Ovary (tissue), 9 donors: ENCODE results near the gene GATAD2A. TPM values are rescaled to one million over a fixed set of nuclear protein-coding genes. Genes with fewer than 3 reads are reported as not detected.
A peak's percentile ranks its signal among the peaks of the same experiment; 100 is the strongest.
"Not testable (repeated sequence)": the region's sequence is repeated elsewhere in the genome, so short reads cannot be mapped to it uniquely, and the experiment has no call there.

Experiments used
- DNase-seq, 5 donors: peaks; one replicate each; pipeline ENCODE4 v3.0.0-alpha.2; 2019 to 2020
- H3K27ac ChIP-seq, 2 donors: fragments of 200-600 bp; one replicate each; pipeline versions ENCODE4 v1.5.1 to v1.8.0; 2019 to 2022
- H3K27me3 ChIP-seq: fragments of 200-600 bp; one replicate; pipeline ENCODE4 v1.8.0; 2022
- H3K36me3 ChIP-seq: fragments of 200-600 bp; sonication (generic); one replicate; pipeline ENCODE4 v1.5.1; 2019
- H3K4me1 ChIP-seq: one replicate; pipeline ENCODE4 v1.8.1; 2013; ENCODE audit warnings: mild to moderate bottlenecking, moderate library complexity; ENCODE audit not compliant: insufficient read depth
- H3K4me3 ChIP-seq: fragments of 200-600 bp; sonication (generic); one replicate; pipeline ENCODE4 v1.5.1; 2017
- H3K9me3 ChIP-seq, 2 donors: fragments of 200-600 bp in 1 of 2; sonication (generic) in 1 of 2; one replicate each; pipeline versions ENCODE4 v1.5.1 to v1.8.1; 2013 to 2019; ENCODE audit warnings: mild to moderate bottlenecking in 1 of 2, moderate library complexity in 1 of 2
- EP300 ChIP-seq: sonication (generic); formaldehyde crosslinking; IDR thresholded peaks from one replicate; pipeline ENCODE4 v1.6.1; 2017; ENCODE audit warnings: antibody characterized with exemption
- POLR2A ChIP-seq: fragments of 450-650 bp; IDR thresholded peaks from one replicate; pipeline ENCODE4 v1.6.1; 2017; ENCODE audit warnings: antibody characterized with exemption, mild to moderate bottlenecking, moderate library complexity
- WGBS, 3 donors: extraction: QIAGEN DNeasy Blood & Tissue Kit in 1 of 3; methylation state at CpG; one replicate each; pipeline versions ENCODE4 v1.1.5 to v1.1.7; 2013 to 2017; 5-methylcytosine and 5-hydroxymethylcytosine counted together
- intact Hi-C, 4 donors: fragments of 100-400 bp; cut with DNase I; formaldehyde crosslinking; loops; one replicate each; pipeline versions ENCODE4 v1.11.0 to v1.15.1; 2022 to 2023
- polyA plus RNA-seq, 2 donors: library from polyadenylated mRNA; stranded (reverse); fragments of 200-250 nt in 1 of 2; fragments of 350-450 nt in 1 of 2; fragmentation: Illumina TruSeq in 1 of 2; extraction: RNeasy Lipid Tissue Mini Kit (QIAGEN cat#74804) in 1 of 2; gene quantifications; one replicate each; pipeline ENCODE4 v1.2.3, GENCODE V29; 2013 to 2014
- total RNA-seq, 7 donors: library from RNA; depleted of rRNA in 2 of 7; stranded (reverse); fragments of >200 nt in 2 of 7; fragmentation: NEBNext Ultra II Directional in 3 of 7; extraction: Animal tissue kit (Norgen Biotek cat#: 25700) in 3 of 7; gene quantifications; one replicate each; pipeline versions ENCODE4 v1.1.0 to v1.2.4, GENCODE V29; 2016 to 2023
- TF ChIP-seq, protein P1 (sequence below), 3 donors: fragments of 450-650 bp in 2 of 3; fragments of 200-600 bp in 1 of 3; IDR thresholded peaks; one replicate each; pipeline versions ENCODE4 v1.5.1 to v1.8.0; 2016 to 2022; ENCODE audit warnings: antibody characterized with exemption in 3 of 3, mild to moderate bottlenecking in 1 of 3
- donor health status: DM: no; HTN: no; CAD: no; lungs with moderate emphysema.
- donor health status: DM: no; HTN: no; CAD: no.
- donor health status: Bipolar disorder and iron deficiency.
- donor health status: DM: yes; HTN: yes; CAD: no.
- donor health status: DM: no; HTN: no; CAD: no.
- donor health status: DM: yes; HTN: yes; CAD: no.

The GATAD2A gene
- total and polyA plus RNA-seq, 9 donors: 10.7 to 83.0 (median 52.2) TPM

DNA sequence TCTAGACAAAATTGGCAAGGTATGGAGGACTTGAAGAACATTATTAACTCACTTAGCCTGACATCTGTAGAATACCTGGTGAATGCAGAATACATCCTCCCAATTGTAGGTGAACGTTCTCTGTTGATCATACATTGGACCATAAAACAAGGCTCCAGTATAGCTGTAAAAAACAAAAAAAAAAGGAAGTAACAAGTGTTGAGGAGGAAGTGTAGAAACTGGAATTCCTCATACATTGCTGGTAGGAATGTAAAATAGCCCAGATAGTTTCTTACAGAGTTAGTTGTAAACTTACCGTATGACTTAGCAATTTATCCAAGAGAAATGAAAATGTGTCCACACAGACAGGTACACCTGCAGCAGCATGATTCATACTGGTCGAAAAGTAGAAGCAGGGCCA lies 65.1 kb downstream of the GATAD2A start:
- Histone ChIP-seq H3K36me3 (no peaks in the 10 kb centered on the region), H3K27me3 (no peaks in the 10 kb centered on the region), H3K4me1 (peaks cover 12% of the 10 kb centered on the region), H3K4me3 (no peak overlapping the region), H3K9me3 (no peaks in the 10 kb centered on the region), H3K27ac (no peak overlapping the region)
- TF ChIP-seq, protein P1, sequence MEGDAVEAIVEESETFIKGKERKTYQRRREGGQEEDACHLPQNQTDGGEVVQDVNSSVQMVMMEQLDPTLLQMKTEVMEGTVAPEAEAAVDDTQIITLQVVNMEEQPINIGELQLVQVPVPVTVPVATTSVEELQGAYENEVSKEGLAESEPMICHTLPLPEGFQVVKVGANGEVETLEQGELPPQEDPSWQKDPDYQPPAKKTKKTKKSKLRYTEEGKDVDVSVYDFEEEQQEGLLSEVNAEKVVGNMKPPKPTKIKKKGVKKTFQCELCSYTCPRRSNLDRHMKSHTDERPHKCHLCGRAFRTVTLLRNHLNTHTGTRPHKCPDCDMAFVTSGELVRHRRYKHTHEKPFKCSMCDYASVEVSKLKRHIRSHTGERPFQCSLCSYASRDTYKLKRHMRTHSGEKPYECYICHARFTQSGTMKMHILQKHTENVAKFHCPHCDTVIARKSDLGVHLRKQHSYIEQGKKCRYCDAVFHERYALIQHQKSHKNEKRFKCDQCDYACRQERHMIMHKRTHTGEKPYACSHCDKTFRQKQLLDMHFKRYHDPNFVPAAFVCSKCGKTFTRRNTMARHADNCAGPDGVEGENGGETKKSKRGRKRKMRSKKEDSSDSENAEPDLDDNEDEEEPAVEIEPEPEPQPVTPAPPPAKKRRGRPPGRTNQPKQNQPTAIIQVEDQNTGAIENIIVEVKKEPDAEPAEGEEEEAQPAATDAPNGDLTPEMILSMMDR (IDR thresholded peaks at IDR 0.05): no peak
- TF ChIP-seq POLR2A (no peak), EP300 (no peak)
- intact Hi-C loops: no loop called here
- DNase-seq: no peak
- 98% methylated on average over 3 of the region's 3 CpGs for WGBS, 3 donors

- Histone ChIP-seq H3K4me3 (no peak overlapping the region), H3K4me1 (peaks cover 12% of the 10 kb centered on the region), H3K27me3 (no peaks in the 10 kb centered on the region), H3K27ac (no peak overlapping the region), H3K36me3 (no peaks in the 10 kb centered on the region), H3K9me3 (no peaks in the 10 kb centered on the region)
- intact Hi-C loops: no loop called here
- TF ChIP-seq EP300 (no peak), POLR2A (no peak)
- TF ChIP-seq, protein P1 (IDR thresholded peaks at IDR 0.05): no peak
- WGBS, 3 donors: 84 to 90% (median 85%) methylated on average over 6 of the region's 6 CpGs
- DNase-seq: no peak
Observed at GRCh38 chr19:19471682-19472081, 66.2 kb downstream of the GATAD2A start.

GRCh38 chr19:19472106-19472505 lies 66.6 kb downstream of the GATAD2A start:
- H3K4me1 ChIP-seq: peaks cover 12% of the 10 kb centered on the region
- intact Hi-C loops, H3K9me3 ChIP-seq, H3K36me3 ChIP-seq, H3K27ac ChIP-seq, H3K4me3 ChIP-seq, H3K27me3 ChIP-seq, DNase-seq: not testable (repeated sequence)
- WGBS, 3 donors: 76 to 84% (median 80%) methylated on average over 5 of the region's 5 CpGs

GRCh38 chr19:19475015-19475765 lies 69.7 kb downstream of the GATAD2A start:
- no peak for TF ChIP-seq POLR2A
- TF ChIP-seq EP300: no peak
- TF ChIP-seq, protein P1 (IDR thresholded peaks at IDR 0.05): no peak
- Histone ChIP-seq H3K27me3 (no peaks in the 10 kb centered on the region), H3K4me3 (no peak overlapping the region), H3K9me3 (no peaks in the 10 kb centered on the region), H3K4me1 (peaks cover 12% of the 10 kb centered on the region), H3K36me3 (no peaks in the 10 kb centered on the region), H3K27ac (no peak overlapping the region)
- 24 to 38% (median 26%) methylated on average over 21 of the region's 21 CpGs for WGBS, 3 donors
- DNase-seq: peak in 3 of 5 donors; percentile 50 to 64 (median 61)
- intact Hi-C loops: no loop called here
